ENCODE data around the gene MAEA. TPM values are rescaled to one million over a fixed set of nuclear protein-coding genes. Genes with fewer than 3 reads are reported as not detected.

Gene MAEA
- total RNA-seq, 1 donor from 2014 or later: 72.3 TPM

GRCh38 chr4:1384675-1385372 is 95.1 kb downstream of the MAEA start:
- TF ChIP-seq CTCF (conservative IDR thresholded peaks at IDR 0.05; ENCODE audit: low read depth, low read length): no peak
- H3K4me3 ChIP-seq (ENCODE audit: low read depth, low read length): no peak overlapping the region
- DNase-seq (ENCODE audit: low read depth): no peak

- no peak overlapping the region for H3K4me3 ChIP-seq (ENCODE audit: low read depth, low read length)
- no peak for TF ChIP-seq CTCF (conservative IDR thresholded peaks at IDR 0.05; ENCODE audit: low read depth, low read length)
- DNase-seq (ENCODE audit: low read depth): no peak
Observed at GRCh38 chr4:1385373-1386340, 96.0 kb downstream of the MAEA start.

Other genes with a start within 250 kb of the MAEA start
- gene RNF212, start 176.3 kb upstream of the MAEA start, total RNA-seq: 3.5 and 8.1 TPM in 2 replicates
- 1.4 and 18.1 TPM in 2 replicates for gene SPON2, start 117.3 kb upstream of the MAEA start, total RNA-seq
- 272 and 334 TPM in 2 replicates for gene CTBP1, start 40.8 kb upstream of the MAEA start, total RNA-seq
- 3.5 and 4.0 TPM in 2 replicates for gene UVSSA, start 57.3 kb downstream of the MAEA start, total RNA-seq
- not detected in 2 replicates for gene NKX1-1, start 116.6 kb downstream of the MAEA start, total RNA-seq